Fibroblast of villous mesenchyme (primary cell): ENCODE data around the gene FGD2. TPM values are rescaled to one million over a fixed set of nuclear protein-coding genes. Genes with fewer than 3 reads are reported as not detected.
"Not testable (repeated sequence)": the region's sequence is repeated elsewhere in the genome, so short reads cannot be mapped to it uniquely, and the experiment has no call there.

ENCODE experiments used
- DNase-seq: peaks from one replicate; pipeline ENCODE4 v3.0.0-alpha.2; 2010; ENCODE audit warnings: low read depth
- H3K4me3 ChIP-seq: 2 replicates; pipeline ENCODE4 v1.5.1; 2011; ENCODE audit warnings: low read depth, mild to moderate bottlenecking, low read length
- total RNA-seq: library from RNA; depleted of rRNA; stranded (reverse); fragments of >200 nt; gene quantifications from 2 replicates; pipeline ENCODE4 v1.2.3, GENCODE V29; 2012
- TF ChIP-seq, protein P1 (sequence below): IDR thresholded peaks from 2 replicates; pipeline ENCODE4 v1.5.1; 2012; ENCODE audit warnings: low read depth, mild to moderate bottlenecking, low read length; ENCODE audit not compliant: insufficient read depth

The FGD2 gene
- total RNA-seq, 1 donor, result not detected

DNA sequence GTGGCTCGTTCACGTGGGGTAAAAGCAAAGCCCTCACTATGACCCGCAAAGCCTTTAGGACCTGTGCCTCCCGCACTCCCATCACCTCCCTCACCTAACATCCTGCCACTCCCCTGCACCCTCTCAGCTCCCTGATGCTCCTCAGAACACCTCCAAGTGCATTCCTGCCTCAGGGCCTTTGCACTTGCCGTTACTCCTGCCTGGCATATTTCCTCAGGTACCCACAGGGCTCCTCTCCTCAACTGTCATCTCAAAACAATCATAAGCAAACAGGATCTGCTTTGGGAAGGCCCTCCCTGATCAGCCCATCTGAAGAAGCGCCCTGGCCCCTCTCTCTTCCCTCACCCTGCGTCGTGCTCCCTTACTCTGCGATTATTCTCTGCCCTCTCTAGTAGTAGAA, 49.1 kb downstream of the FGD2 start:
- no peak for DNase-seq

DNA sequence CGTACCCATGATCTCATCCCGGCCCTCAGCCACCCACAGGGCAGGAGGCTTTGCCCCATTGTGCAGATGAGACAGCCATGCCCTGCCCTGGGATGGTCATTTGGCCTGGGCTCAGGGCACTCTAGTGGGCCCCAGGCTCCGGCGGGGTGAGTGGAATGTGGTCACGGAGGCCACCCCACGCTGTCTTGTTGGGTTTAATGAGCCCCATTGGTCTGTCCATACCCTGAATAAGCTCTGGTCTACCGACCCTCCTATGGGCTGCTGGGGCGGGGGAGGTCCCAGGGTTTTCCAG, 50.6 kb downstream of the FGD2 start:
- no peak for DNase-seq
- TF ChIP-seq, protein P1, sequence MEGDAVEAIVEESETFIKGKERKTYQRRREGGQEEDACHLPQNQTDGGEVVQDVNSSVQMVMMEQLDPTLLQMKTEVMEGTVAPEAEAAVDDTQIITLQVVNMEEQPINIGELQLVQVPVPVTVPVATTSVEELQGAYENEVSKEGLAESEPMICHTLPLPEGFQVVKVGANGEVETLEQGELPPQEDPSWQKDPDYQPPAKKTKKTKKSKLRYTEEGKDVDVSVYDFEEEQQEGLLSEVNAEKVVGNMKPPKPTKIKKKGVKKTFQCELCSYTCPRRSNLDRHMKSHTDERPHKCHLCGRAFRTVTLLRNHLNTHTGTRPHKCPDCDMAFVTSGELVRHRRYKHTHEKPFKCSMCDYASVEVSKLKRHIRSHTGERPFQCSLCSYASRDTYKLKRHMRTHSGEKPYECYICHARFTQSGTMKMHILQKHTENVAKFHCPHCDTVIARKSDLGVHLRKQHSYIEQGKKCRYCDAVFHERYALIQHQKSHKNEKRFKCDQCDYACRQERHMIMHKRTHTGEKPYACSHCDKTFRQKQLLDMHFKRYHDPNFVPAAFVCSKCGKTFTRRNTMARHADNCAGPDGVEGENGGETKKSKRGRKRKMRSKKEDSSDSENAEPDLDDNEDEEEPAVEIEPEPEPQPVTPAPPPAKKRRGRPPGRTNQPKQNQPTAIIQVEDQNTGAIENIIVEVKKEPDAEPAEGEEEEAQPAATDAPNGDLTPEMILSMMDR, result no peak
- no peak overlapping the region for H3K4me3 ChIP-seq

More for the DNA sequence above, 49.1 kb downstream of the FGD2 start:
- H3K4me3 ChIP-seq, result no peak overlapping the region
- TF ChIP-seq, protein P1, result no peak

DNA sequence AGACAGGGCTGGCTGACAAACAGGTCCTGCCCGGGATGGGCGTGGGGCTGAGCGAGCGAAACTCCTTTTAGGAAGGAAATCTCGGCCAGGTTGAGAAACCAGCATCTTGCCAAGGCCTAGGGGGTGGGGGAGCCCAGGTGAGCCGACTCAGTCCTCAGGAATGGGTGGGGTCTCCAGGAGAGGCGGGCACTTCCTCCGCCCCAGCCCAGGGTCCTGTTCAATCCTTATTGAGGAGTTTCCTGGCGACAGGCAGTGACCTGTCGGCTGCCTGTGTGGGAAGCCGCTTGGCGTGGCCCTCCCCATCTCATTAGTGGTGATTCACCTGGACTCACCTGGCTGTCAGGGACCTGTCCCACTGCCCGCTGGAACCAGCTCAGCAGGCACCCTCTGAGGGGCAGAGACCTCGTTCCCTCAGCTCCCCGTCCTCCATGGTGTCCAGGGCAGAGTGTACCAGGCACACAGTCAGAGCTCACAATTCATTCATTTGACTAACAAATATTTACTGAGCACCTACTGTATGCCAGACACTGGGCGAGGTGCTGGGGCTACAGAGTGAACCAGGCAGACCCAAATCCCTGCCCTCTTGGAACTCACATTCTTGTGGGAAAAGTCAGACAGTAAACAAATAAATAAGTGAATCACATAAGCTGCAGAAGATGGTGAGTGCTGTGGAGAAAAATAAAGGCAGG, 51.1 kb downstream of the FGD2 start:
- TF ChIP-seq, protein P1, result no peak
- DNase-seq, result peak; percentile 44

DNA sequence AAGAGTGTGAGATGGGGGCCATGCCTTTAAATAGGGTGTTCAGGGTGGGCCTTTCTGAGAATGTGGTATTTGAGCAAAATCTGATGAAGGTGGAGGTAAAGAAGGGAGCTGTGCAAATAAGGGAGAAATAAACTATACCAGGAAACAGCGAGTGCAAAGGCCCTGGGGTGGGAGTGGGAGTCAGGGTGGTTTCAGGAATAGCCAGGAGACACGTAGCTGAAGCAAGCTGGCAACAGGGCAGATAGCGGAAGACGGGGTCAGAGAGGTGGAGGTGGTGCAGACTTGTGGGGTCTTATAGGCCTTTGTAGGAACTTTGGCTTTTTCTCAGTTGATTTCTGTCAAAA, 51.6 kb downstream of the FGD2 start:
- TF ChIP-seq, protein P1, result no peak

More for the DNA sequence above, 51.1 kb downstream of the FGD2 start:
- H3K4me3 ChIP-seq, result no peak overlapping the region

DNA sequence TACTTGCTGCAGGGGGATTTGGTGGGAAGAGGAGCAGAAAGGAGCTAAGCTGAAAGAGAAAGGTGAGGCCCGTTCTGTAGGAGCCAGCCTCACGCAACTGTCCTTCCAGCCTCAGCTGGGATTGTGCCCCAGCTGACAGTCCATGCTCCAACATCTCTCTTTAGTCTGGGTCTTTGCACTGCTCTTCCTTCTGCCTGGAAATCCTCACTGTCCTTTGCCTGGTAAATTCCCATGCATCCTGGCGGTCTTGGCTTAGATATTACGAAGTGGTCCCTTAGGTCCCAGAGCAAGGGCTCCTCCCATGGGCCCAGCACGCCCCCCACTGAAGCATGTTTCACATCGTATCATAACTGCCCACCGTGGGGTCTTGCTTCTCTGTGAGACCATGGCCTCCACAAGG, 52.2 kb downstream of the FGD2 start:
- TF ChIP-seq, protein P1, result no peak
- DNase-seq, result no peak
- no peak overlapping the region for H3K4me3 ChIP-seq

More for the DNA sequence above, 51.6 kb downstream of the FGD2 start:
- DNase-seq, result no peak
- no peak overlapping the region for H3K4me3 ChIP-seq

DNA sequence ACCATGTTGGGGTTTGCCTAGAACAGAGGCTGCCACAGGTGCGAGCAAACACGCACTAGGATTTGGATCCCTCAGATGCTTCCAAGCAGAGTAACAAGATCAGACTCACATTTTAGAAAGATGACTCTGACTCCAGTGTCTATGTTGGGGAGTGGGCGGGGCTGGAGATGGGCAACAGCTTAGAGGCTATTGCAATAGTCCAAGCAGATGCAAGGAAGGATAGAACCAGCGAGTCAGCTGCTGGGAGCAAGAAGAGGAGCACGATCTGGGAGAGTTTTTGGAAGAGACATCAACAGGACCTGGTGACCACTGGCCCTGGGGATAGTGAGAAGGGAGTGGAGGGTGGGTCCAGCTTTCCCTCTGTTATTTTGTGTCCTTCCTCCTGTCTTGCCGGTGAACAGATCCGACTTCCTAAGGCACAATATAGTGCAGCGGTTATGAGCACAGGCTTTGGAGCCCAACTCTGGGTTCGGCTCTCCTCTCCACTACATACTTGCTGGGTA, 52.7 kb downstream of the FGD2 start:
- TF ChIP-seq, protein P1, result no peak
- no peak overlapping the region for H3K4me3 ChIP-seq
- peak; percentile 53 for DNase-seq

DNA sequence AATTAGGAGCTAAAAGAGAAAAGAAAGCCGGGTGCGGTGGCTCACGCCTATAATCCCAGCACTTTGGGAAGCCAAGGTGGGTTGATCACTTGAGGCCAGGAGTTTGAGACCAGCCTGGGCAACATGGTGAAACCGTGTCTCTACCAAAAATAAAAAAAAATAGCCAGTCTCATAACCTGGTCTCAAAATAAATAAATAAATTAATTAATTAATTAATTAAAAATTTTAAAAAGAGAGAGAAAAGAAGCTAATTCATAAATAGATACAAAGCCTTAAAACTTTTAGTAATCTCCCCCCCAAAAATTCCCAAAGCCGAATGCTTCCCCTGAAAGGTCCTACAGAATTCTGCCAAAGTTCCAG, 53.5 kb downstream of the FGD2 start:
- not testable (repeated sequence) for H3K4me3 ChIP-seq

More for the DNA sequence above, 53.5 kb downstream of the FGD2 start:
- DNase-seq, result not testable (repeated sequence)
